NB4 (cell line): ENCODE measurements around the gene XXYLT1.

Source experiments
- POLR2A ChIP-seq: IDR thresholded peaks from 2 replicates; pipeline ENCODE4 v1.6.1; 2011; ENCODE audit warnings: mild to moderate bottlenecking; ENCODE audit not compliant: insufficient read length; ENCODE audit errors: extremely low read depth
- TF ChIP-seq, protein P1 (sequence below): IDR thresholded peaks from one replicate; pipeline ENCODE4 v1.5.1; 2012; ENCODE audit warnings: low read depth, low read length
- TF ChIP-seq, protein P2 (sequence below): IDR thresholded peaks from 2 replicates; pipeline ENCODE4 v1.6.1; 2011; ENCODE audit warnings: low read depth, low read length

DNA sequence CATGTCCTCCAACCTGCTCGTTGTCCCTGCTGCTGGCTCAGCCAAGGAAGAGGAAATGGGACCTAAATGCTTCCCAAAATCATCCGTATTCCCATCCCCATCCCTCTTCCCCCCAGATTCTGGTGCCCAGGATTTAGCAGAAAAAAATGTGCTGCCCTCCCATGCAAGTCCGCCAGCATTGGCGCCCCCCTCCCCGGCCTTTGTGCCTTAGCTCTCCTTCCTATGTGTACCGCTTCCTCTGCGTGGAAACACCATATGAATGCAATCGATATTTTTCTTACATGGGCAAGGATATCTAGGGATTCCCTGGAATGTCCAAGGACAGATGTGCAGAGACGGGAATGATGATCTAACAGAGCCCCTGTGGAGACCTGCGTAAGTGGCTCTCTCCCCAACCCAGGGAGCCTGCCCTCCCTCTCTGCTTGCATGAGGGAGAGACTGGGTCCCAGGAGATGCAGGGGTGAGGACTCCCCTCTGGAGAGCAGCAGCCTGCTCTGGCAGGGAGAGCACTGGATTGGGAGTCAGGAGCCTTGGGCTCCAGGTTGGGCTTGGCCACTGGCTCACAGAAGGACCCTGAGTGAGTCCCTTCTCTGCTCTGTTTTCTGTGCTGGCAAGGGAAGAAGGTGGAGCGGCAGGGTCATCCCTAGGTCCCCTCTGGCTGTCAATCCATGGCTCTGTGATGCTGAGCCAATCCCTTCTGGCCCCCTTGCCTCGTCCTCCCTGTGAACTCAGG, 227.2 kb downstream of the XXYLT1 start:
- TF ChIP-seq, protein P1, sequence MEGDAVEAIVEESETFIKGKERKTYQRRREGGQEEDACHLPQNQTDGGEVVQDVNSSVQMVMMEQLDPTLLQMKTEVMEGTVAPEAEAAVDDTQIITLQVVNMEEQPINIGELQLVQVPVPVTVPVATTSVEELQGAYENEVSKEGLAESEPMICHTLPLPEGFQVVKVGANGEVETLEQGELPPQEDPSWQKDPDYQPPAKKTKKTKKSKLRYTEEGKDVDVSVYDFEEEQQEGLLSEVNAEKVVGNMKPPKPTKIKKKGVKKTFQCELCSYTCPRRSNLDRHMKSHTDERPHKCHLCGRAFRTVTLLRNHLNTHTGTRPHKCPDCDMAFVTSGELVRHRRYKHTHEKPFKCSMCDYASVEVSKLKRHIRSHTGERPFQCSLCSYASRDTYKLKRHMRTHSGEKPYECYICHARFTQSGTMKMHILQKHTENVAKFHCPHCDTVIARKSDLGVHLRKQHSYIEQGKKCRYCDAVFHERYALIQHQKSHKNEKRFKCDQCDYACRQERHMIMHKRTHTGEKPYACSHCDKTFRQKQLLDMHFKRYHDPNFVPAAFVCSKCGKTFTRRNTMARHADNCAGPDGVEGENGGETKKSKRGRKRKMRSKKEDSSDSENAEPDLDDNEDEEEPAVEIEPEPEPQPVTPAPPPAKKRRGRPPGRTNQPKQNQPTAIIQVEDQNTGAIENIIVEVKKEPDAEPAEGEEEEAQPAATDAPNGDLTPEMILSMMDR, result no peak
- no peak for TF ChIP-seq POLR2A
- TF ChIP-seq, protein P2, sequence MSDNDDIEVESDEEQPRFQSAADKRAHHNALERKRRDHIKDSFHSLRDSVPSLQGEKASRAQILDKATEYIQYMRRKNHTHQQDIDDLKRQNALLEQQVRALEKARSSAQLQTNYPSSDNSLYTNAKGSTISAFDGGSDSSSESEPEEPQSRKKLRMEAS, result no peak
